Activated gamma-delta T cell treated with anti-CD3 and anti-CD28 coated beads, Interleukin-2, amount 50 U/mL, for 16 hours (primary cell): Measurements from ENCODE around the gene GPC6.

ENCODE experiments used
- DNase-seq: peaks from one replicate; pipeline ENCODE4 v3.0.0-alpha.2; 2020; ENCODE audit warnings: low read depth

The GPC6 gene

GRCh38 chr13:94115054-94115453 lies 888.4 kb downstream of the GPC6 start:
- no peak for DNase-seq

GRCh38 chr13:94119360-94119936 lies 892.8 kb downstream of the GPC6 start:
- DNase-seq, result no peak

- no peak for DNase-seq
Observed at GRCh38 chr13:94120878-94121277, 894.3 kb downstream of the GPC6 start.

DNA sequence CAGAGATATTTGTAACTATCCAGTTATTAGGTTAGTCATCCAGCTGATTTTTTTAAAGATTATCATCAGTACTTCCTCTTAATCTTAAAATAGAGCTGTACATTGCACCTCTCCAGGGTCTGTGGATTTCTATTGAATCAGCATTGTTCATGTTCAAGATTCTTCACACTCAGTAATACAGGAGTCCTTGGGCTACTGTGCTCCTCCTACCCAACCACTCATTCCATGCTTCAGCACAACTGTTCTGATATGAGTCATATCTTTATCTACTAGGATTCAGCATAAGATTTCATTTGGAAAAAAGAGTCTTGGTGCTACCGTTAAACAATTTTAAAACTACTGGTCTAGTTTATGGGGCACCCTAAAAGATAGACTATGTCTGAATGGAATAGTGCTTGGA lies 895.1 kb downstream of the GPC6 start:
- DNase-seq, result no peak

DNA sequence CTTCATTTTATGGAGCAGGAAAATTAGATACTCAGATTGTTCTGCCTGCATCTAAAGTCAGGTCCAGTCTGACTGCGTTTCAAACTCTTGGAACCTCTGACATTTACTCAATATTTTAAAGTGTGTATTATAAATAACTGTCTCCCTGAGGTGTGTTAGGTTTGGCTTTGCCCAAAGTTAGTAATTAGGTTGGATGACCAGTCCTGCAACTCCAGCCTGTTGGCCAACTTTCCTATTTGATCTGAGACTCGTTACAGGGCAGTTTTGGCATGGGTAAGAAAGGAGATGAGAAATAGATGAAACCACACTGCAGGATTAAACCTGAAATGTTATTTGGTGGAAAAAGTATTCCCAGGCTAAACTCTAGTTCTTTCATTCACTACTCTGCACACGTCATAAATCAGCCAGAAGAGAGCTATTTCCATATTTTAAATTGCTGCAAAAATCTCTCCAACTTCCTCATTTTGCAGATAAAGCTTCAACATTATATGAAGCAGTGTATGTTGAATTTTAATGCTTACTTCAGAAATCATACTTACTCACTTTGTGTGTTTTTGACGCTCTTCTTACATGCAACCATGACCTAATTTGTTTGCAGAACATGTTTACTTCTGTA lies 895.8 kb downstream of the GPC6 start:
- DNase-seq, result no peak

DNA sequence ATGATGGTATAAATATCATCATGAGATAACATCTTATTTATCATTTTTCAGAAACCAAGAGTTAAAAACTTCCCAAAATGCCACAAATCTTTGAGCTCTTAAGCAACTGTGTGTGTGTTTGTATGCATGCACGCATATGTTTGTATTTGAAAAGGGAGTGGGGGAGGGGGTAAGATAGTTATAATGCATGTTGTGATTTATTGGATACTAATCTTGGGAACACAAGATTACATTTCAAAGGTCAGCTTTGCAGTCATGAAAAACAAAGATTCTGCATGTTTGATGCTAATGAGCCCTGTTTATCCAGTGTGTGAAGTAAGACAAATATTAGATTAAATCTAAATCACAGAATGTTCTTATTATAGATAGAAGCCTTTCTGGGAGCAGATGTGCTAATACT lies 897.0 kb downstream of the GPC6 start:
- DNase-seq, result no peak

- no peak for DNase-seq
Observed at GRCh38 chr13:94128430-94128829, 901.8 kb downstream of the GPC6 start.

DNA sequence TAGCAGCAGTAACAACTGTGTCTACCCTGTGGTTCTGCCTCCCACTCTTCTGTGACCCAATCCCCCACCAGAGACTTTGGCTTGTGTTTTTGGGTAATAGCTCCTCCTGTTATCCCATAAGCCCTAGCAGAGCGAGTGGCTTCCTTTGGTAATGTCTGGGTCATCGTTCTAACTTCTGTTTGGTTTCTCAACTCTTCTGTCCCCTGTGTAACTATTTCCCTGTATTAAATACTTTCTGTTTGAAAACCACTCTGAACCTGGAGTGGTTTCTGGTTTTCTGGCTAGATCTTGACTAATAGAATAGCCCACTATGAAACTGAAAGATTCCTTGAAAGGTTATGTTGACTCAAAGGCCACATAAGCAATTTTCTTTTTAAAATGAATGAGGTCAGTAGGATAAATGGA lies 902.9 kb downstream of the GPC6 start:
- DNase-seq, result no peak

GRCh38 chr13:94138831-94139230 lies 912.2 kb downstream of the GPC6 start:
- no peak for DNase-seq

DNA sequence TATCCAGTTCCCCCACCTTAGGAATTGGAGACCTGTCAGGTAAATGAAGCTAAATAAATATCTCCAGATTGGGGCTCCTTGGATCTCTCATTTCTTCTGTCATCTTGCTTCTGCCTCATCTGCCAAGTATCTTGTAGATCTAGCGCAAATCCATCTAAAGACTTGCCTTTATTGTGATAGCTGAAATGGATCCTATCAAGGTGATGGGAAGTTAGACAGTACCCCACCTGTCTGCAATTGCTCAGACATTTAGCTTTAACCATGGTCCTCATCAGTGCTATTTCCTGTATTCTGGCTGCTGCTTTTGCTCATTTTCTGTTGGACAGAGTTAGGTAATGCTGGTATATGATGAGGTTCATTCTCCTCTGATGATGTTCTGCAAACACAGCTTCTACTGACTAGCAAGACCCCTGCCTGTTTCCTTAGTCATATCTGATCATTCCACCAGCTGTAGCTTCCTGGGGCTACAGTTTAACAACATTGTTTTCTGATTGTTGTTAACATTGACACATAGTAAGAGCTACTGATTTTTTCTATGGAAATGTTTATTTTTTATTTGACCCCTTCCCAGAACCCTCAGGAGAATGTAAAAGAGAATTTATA lies 912.9 kb downstream of the GPC6 start:
- DNase-seq, result no peak

GRCh38 chr13:94140027-94140426 lies 913.4 kb downstream of the GPC6 start:
- no peak for DNase-seq

DNA sequence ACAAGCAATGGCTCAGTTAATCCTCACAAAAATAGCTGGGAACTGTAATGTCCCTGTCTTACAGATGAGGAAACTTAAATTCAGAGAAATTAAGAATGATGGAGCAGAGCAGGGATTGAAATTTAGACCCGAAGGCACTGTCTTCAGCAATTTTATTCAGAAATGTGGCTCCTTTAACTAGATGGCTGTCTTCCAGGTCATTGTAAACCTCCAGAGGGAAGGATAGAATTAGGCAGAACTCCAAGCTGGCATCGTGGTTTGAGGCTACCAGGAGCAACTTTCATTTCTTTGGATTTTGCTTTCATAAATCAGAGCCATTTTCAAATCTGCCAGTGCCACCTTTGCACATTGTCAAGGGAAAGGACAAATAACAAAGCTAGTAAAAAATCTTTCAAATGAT lies 913.9 kb downstream of the GPC6 start:
- DNase-seq, result no peak

- no peak for DNase-seq
Observed at GRCh38 chr13:94143624-94144350, 917.2 kb downstream of the GPC6 start.

GRCh38 chr13:94145966-94146365 lies 919.4 kb downstream of the GPC6 start:
- DNase-seq, result no peak

DNA sequence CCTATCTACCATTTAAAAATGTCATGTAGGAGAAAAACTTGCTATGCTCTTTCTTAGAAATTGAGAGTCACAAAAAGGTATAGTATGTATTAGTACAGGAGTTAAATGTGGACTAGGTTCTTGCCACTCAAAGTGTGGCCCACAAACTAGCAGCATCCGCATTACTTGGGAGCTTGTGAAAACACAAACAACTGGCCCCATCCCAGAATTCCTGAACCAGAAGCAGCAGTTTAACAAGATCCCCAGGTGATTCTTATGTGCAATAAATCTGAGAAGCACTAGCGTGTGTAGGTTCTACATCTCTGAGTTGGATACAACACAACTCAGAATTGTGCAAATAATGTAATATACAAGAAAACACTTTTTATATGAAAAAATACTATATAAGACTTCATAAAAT lies 927.0 kb downstream of the GPC6 start:
- no peak for DNase-seq

GRCh38 chr13:94154367-94154766 lies 927.8 kb downstream of the GPC6 start:
- DNase-seq, result no peak

- DNase-seq, result no peak
Observed at GRCh38 chr13:94157705-94158218, 931.2 kb downstream of the GPC6 start.

GRCh38 chr13:94160875-94161274 lies 934.3 kb downstream of the GPC6 start:
- no peak for DNase-seq

DNA sequence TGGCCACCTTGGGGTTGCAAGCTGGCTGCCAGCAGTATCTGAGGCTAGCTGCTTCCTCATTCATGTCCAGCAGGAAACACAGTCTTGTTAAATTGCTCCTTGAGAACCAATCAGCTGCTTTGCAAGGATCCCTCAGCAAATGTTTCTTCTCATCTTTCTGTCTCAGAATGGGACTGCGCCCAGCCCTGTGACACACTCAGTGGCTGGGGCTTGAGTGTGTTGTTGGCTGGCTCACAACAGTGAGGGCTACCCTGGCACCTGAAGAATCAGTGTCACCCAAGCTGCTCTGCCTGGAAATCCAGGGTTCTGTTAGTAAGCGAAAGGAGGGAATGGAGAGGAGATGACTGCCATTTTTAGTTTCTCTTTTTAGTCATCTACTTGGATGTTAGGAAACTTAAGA lies 935.7 kb downstream of the GPC6 start:
- no peak for DNase-seq

- no peak for DNase-seq
Observed at GRCh38 chr13:94163535-94163934, 936.9 kb downstream of the GPC6 start.

DNA sequence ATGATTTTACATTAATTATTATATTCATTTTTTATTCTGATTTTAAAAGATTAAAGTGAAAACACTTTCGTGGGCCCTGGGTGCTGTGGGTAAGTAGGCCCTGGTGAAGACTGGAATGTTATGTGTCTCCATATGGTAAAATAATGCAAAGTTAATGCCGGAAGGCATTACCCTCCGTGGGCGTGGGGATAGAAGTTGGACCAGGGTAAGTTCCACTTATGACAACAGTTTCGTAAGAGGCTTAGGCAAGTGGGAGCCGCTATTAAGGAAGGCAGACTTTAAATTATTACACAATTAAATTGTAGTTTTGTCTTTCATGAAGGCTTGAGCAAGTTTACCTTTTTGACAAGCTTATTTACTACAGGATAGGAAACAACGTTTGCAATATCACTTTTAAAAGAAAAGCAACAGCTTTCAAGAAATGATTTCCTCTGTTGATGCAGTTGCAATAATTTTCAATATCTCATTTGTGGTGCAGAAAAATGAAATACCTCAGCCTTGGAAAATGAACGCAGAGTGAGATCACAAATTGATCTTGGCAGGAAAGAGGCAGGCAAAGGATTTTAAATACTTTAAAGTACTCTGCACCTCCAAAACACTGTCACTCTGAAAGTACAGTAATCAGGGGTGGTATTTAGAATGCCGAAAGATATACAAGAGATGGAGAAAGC lies 942.3 kb downstream of the GPC6 start:
- DNase-seq, result no peak

- DNase-seq, result no peak
Observed at GRCh38 chr13:94169454-94170144, 943.0 kb downstream of the GPC6 start.
